Ishikawa (cell line): Measurements from ENCODE around the gene MRPL28.

Experiments used
- CREB1 ChIP-seq: IDR thresholded peaks from 2 replicates; pipeline ENCODE4 v1.6.1; 2012; ENCODE audit warnings: low read depth
- EGR1 ChIP-seq: IDR thresholded peaks from 2 replicates; pipeline ENCODE4 v1.6.1; 2012
- EP300 ChIP-seq: IDR thresholded peaks from 2 replicates; pipeline ENCODE4 v1.6.1; 2012; ENCODE audit warnings: borderline replicate concordance
- FOXM1 ChIP-seq: IDR thresholded peaks from 2 replicates; pipeline ENCODE4 v1.6.1; 2012; ENCODE audit warnings: low read depth, borderline replicate concordance
- NFIC ChIP-seq: IDR thresholded peaks from 2 replicates; pipeline ENCODE4 v1.6.1; 2012
- RAD21 ChIP-seq: IDR thresholded peaks from 2 replicates; pipeline ENCODE4 v1.6.1; 2012; ENCODE audit warnings: low read depth
- TAF1 ChIP-seq: IDR thresholded peaks from 2 replicates; pipeline ENCODE4 v1.6.1; 2012; ENCODE audit warnings: low read depth, mild to moderate bottlenecking
- TCF12 ChIP-seq: IDR thresholded peaks from 2 replicates; pipeline ENCODE4 v1.6.1; 2012; ENCODE audit warnings: low read depth
- USF1 ChIP-seq: IDR thresholded peaks from 2 replicates; pipeline ENCODE4 v1.6.1; 2012
- YY1 ChIP-seq: IDR thresholded peaks from 2 replicates; pipeline ENCODE4 v1.6.1; 2012; ENCODE audit warnings: low read depth
- TF ChIP-seq, protein P1 (sequence below): IDR thresholded peaks from 2 replicates; pipeline ENCODE4 v1.6.1; 2012

- TF ChIP-seq CREB1 (no peak), RAD21 (no peak), YY1 (no peak), TAF1 (no peak), EP300 (no peak), NFIC (no peak), EGR1 (no peak), TCF12 (no peak), USF1 (no peak), FOXM1 (no peak)
- TF ChIP-seq, protein P1, sequence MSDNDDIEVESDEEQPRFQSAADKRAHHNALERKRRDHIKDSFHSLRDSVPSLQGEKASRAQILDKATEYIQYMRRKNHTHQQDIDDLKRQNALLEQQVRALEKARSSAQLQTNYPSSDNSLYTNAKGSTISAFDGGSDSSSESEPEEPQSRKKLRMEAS = no peak
Measured at GRCh38 chr16:325375-326145, 44.8 kb downstream of the MRPL28 start.
